Frontal cortex (tissue), 4 donors: Measurements from ENCODE around the gene RAB4B. TPM values are rescaled to one million over a fixed set of nuclear protein-coding genes. Genes with fewer than 3 reads are reported as not detected.
"Not testable (repeated sequence)": the region's sequence is repeated elsewhere in the genome, so short reads cannot be mapped to it uniquely, and the experiment has no call there.

ENCODE experiments used
- DNase-seq, 2 donors: peaks; one replicate each; pipeline ENCODE4 v3.0.0; 2012; ENCODE audit warnings: low spot score in 2 of 2
- FAIRE-seq: peaks from 2 replicates; lab custom pipeline; 2012; peaks lifted over from hg19 to GRCh38; lab: Jason Lieb, UNC
- total RNA-seq: library from RNA; depleted of rRNA; stranded (reverse); fragments of >200 nt; gene quantifications from one replicate; pipeline ENCODE4 v1.2.3, GENCODE V29; 2014
- donor health status: control.
- donor health status: control.
- donor health status: control.

The RAB4B gene
- total RNA-seq, 1 donor from 2014 or later, result 6.1 TPM

DNA sequence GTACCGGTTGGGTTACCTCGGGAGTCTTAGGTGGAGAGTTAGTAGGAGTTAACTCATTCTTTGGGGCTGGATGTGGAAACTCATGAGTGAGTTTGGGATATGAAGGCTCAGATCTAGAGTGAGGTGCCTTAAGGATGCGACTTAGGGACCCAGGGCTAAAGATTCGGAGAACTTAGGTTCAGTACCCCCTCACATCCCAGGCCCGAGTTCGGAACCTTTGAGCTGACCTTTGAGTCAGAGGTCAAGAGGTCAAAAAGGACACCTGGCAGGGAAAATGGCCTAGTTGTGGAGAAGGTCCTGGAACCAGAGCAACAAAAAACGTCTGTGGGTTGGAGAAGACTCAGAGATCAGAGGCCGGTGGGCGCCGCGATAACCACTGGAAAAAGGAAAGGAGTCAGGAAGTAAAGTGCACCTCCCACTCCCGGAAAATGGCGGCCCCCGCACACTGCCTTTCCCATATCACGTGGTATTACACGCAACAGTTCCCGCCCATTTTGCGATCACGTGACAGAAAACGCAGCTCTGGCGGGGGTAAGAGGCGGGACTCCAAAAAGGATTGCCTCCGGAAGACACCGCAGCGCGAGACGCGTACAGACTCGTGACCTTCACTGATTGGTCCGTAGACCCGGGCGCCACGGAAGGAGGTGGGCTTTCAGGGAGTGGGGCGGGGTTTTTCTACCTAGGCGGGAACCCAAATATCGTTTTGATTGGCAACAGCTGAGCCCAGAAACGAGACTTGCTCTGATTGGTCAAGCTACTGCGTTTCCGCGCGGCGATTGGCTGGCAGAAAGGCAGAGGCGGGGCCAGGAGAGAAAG lies 27.8 kb upstream of the RAB4B start, which contains the start of gene ACTMAP:
ACTMAP (minus strand) TSS at position 420 of the 816 bp plus-strand sequence. CDS start 674 bp downstream, outside the sequence.
- FAIRE-seq (peak; percentile 99), DNase-seq (peak; percentile 93 to 98)

DNA sequence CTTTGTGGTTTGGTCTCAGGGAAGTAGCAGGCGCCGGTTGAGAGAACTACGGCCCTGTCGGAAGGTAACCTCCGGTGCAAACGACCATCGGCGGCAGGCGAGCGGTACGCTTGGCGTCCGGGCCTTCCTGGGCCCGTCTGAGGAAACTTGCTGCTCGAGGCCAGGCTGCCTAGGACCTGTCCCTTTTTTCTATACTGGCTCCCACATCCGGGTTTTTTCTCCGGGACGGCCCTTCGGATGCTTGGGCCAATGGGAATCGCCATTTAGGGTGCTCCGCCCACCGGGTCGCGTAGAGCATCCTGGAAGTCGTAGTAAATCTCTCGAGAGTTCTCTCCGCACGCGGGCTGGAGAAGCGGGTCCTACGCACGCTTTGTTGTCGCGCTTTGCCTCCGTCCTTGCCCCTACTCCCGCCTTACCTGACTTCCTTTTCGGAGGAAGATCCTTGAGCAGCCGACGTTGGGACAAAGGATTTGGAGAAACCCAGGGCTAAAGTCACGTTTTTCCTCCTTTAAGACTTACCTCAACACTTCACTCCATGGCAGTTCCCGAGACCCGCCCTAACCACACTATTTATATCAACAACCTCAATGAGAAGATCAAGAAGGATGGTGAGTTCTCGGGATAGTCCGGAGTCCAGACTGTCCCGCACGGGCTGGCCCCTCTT lies 27.0 kb upstream of the RAB4B start, which contains the start of gene SNRPA:
SNRPA (plus strand) TSS at position 330 of the 664 bp plus-strand sequence; CDS start at position 536, 206 bp downstream.
- FAIRE-seq, result no peak
- DNase-seq, result peak; percentile 79 to 88

DNA sequence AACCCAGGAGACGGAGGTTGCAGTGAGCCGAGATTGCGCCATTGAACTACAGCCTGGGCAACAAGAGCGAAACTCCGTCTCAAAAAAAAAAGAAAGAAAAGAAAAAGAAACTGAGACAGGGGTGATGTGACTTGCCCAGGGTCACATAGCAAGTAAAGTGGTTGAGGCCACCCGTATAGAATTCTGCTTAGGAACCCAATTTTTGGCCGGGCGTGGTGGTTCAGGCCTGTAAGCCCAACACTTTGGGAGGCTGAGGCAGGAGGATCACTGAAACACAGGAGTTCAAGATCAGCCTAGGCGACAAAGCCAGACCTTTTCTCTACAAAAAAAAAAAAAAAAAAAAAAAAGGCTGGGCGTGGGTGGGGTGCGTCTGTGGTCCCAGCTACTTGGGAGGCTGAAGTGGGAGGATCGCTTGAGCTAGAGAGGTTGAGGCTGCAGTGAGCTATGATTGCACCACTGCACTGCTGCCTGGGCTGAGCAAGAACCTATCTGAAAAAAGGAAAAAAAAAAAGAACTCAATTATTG lies 25.7 kb upstream of the RAB4B start:
- no peak for DNase-seq
- no peak for FAIRE-seq

DNA sequence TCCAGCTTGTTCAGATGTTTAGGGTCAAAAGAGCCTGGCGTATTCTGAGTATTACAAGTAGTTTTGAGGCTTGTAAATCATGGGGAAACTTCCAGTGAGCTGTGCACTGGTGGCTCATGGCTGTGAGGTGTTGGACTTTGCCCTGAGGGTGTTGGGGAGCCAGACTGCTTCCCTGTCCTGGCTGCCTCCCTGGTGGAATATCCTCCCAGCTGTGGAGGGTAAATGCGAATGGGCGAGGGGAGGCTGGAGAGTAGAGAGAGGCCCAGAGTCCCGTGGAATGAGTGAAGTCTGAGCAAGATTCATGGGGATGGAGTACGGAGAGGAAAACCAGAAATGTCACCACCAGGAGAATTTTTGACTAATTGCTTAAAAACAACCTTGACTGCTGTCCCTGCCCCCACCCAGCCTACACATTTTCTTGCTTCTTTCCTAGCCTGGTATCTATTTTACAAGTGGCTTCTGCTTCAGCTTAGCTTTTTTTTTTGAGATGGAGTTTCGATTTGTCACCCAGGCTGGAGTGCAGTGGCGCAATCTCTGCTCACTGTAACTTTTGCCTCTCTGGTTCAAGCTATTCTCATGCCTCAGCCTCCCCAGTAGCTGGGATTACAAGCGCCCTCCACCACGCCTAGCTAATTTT lies 23.3 kb upstream of the RAB4B start:
- FAIRE-seq, result no peak

DNA sequence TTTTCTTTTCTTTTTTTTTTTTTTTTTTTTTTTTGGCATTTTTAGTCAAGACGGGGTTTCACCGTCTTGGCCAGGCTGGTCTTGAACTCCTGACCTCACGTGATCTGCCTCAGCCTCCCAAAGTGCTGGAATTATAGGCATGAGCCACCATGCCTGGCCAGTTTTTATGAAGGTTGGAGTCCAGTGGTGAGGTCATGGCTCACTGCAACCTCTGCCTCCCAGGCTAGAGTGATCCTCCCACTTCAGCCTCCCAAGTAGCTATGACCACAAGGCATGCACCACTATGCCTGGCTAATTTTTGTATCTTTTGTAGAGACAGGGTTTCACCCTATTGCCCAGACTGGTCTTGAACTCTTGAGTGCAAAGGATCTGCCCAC lies 22.8 kb upstream of the RAB4B start:
- DNase-seq (no peak), FAIRE-seq (no peak)

More for the DNA sequence above, 23.3 kb upstream of the RAB4B start:
- no peak for DNase-seq

DNA sequence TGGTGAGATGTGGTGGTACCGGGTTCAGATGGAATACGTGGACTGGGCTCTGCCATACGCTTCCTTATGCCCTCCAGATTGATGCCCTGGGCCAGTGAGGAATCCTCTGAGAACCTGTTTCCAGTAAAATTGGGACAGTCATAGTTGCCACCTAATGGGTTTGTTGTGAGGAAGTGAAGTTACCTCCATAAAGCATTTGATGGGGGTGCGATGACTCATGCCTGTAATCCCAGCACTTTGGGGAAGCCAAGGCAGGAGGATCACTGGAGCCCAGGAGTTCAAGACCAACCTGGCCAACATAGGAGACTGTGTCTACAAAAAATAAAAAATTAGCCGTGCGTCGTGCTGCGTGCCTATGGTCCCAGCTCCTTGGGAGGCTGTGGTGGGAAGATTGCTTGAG lies 22.3 kb upstream of the RAB4B start:
- DNase-seq (no peak), FAIRE-seq (no peak)

DNA sequence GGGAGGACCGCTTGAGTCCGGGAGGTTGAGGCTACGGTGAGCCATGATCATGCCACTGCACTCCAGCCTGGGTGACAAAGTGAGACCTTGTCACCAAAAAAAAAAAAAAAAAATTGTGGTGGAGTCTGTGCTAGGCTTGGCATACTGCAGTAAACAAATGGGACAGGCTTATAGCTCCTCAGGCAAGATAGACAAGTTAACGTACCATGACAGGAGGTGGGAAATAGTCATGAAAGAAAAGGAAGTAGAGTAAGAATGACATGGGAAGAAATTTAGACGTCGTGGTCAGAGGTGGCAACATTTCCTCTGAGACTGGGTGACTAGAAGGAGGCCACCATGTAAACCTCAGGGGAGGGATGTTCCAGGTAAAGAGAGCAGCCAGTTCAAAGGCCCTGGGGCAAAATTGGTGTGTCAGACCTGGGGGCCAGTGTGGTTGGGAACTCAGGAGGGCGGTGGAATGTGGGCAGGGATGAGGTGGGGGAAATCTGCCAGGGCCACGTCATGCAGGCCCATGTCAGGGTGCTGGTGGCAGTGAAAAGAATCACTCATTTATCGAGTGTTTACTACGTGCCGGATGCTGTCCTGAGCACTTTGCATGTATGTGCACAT lies 21.4 kb upstream of the RAB4B start:
- FAIRE-seq, result no peak
- no peak for DNase-seq

DNA sequence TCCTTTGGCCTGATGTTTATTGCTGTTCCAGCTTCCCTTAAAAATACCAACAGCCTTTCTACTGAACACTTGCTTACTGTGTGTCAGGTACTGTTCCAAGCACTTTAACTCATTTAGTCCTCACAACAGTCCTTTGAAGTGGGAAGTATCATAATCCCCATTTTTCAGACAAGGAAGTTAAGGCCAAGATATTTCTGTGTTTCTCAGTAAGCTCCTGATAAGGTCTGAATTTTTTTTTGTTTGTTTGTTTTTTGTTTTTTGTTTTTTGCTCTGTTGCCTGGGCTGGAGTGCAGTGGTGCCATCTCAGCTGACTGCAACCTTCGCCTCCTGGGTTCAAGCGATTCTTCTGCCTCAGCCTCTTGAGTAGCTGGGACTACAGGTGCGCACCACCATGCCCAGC lies 19.6 kb upstream of the RAB4B start:
- FAIRE-seq (no peak), DNase-seq (no peak)

DNA sequence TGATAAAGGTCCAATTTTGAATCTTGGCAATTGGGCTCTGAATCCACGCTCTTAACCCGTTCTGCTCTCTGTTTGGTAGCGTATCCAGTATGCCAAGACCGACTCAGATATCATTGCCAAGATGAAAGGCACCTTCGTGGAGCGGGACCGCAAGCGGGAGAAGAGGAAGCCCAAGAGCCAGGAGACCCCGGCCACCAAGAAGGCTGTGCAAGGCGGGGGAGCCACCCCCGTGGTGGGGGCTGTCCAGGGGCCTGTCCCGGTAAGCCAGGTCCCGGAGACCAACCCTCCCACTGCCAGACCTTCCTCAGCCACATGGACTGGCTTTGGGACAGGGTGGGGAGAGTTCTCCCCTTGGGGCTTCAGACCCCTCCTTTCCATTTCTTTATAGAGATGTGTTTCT lies 18.7 kb upstream of the RAB4B start:
- FAIRE-seq, result no peak
- no peak for DNase-seq

DNA sequence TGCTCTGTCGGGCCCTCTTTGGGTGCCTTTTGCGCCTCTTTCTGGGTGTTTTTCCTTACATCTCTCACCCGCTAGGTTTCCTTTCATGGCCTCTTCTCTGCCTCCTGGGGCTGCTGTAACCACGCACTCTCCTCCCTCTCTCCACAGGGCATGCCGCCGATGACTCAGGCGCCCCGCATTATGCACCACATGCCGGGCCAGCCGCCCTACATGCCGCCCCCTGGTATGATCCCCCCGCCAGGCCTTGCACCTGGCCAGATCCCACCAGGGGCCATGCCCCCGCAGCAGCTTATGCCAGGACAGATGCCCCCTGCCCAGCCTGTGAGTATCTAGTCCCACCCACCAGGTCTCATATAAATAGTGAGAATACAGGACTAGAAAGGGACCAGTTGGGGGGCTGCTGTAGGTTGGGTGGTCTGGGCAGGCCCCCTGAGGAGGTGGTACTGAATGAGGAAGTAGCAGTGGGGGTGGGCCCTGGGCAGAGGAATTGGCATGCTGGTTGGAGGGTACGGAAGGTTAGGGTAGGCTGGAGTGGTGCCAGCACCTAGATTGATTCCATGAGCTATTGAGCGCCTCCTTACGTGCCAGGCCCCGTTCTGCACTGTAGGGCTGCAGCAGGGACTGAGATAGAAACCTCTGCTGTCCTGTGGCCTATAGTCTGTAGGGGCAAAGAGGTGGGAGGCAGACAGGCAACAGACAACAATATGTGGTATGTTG lies 15.1 kb upstream of the RAB4B start:
- FAIRE-seq (no peak), DNase-seq (no peak)

DNA sequence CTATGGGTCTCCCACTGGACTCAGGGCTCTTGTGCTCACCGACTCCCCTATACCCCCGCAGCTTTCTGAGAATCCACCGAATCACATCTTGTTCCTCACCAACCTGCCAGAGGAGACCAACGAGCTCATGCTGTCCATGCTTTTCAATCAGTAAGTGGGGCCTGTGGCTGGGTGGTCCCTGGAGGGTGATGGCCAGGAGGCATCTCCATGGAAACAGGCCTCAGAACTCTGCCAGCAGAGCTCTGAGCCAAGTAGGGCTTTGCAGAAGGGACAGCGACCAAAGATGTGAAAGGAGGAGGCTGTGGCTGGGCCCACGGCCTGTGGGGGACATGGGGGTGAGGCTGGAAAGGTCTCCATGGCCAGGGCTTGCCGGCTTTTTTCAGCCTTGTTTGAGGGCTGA lies 14.5 kb upstream of the RAB4B start:
- FAIRE-seq (no peak), DNase-seq (no peak)

DNA sequence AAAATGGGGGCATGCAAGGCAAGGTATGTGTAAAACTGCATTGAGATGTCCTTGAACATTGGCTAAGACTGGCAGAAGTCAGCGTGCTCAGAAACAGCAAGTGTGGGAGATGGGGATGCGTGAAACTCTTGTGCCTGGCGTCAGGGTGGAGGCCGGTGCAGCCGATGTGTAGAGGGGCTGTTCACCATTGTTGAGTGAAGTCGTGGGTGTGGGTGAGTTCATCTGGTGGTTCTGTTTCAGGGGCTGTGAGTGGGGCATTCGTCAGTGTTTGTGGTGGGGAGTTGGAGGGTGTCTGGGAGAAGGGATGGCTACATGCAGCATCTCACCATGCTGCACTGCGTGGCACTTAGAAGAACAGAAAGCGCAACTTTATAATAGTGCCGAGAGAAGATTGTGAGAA lies 14.1 kb upstream of the RAB4B start:
- FAIRE-seq (no peak), DNase-seq (no peak)

DNA sequence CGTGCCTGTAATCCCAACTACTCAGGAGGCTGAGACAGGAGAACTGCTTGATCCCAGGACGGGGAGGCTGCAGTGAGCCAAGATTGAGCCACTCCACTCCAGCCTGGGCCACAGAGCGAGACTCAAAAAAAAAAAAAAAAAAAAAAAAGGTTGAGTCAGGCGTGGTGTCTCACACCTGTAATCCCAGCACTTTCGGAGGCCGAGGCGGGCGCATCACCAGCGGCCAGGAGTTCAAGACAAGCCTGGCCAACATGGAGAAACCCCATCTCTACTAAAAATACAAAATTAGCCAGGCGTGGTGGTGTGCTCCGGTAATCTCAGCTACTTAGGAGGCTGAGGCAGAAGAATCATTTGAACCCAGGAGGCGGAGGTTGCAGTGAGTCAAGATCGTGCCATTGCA lies 11.7 kb upstream of the RAB4B start:
- FAIRE-seq, DNase-seq: not testable (repeated sequence)

DNA sequence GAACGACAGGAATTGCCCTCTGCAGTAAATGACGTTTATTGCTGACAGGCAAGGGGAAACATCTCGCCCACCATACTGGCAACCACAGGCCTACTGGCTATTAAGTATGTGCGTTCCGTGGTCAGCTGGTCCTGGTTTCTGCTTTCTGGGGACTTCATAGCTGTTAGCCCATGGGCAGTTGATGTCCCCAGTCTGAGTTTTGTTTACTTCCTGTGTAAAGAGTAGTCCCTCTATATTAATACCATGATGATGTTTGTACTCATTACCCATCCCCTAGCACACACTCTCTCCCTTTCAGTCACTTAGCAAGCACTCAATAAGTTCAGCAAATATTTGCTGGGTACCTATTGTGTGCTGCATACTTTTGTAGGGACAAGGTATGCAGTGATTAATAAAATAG lies 9.2 kb upstream of the RAB4B start:
- DNase-seq, result no peak
- no peak for FAIRE-seq

DNA sequence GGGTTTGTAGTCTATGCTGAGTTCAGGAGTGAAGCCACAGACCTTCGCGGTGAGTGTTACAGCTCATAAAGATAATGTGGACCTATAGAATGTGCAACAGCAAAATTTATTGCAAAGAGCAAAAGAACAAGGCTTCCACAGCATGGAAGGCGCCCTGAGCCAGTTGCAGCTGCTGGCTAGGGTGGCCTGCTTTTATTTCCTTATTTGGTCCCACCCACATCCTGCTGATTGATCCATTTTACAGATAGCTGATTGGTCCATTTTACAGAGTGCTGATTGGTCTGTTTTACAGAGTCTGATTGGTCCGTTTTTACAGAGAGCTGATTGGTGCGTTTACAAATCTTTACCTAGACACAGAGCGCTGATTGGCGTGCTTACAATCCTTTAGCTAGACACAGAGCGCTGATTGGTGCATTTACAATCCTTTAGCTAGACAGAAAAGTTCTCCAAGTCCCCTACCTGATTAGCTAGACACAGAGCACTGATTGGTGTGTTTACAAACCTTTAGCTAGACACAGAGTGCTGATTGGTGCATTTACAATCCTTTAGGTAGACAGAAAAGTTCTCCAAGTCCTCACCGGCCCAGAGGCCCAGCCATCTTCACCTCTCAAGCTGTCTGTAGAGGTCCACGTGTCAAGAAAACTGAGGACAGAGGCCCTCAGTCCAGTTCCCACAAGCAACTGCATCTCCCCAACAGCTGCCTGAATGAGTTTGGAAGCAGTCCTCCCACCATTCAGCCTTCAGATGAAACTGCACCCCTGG lies 6.8 kb upstream of the RAB4B start:
- not testable (repeated sequence) for DNase-seq, FAIRE-seq

DNA sequence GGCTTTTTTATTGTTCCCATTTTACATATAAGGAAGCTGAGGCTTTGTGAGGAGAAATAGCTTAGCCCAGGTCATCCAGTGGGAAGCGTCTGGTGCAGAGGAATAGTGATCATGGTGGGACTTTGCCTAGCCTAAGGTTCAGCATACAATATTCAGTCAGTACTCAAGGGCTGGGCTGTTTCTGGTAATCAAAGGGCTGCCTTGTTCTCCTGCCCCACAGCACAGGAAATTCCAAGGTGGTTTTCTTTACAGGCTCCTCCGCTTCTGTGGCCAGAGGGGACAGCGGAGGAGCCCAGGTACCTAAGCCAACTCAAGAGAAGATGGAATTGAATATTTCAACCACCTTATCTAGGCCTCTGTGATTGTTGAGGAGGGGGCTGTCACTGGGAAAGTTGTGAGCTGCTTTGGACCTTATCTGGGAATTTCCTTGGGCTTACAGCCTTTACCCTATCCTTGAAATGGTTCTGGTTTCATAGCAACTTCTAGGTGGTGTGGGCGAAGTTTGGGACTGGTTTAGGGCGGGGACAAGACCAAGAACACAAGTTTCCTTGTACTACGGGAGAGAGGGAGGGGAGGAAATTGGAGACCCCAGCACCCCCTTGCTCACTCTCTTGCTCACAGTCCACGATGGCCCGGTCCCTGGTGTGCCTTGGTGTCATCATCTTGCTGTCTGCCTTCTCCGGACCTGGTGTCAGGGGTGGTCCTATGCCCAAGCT lies 3.0 kb upstream of the RAB4B start, which contains the start of gene MIA:
MIA (plus strand) TSS at position 606 of the 716 bp plus-strand sequence; CDS start at position 628, 22 bp downstream.
- FAIRE-seq, result no peak
- no peak for DNase-seq

DNA sequence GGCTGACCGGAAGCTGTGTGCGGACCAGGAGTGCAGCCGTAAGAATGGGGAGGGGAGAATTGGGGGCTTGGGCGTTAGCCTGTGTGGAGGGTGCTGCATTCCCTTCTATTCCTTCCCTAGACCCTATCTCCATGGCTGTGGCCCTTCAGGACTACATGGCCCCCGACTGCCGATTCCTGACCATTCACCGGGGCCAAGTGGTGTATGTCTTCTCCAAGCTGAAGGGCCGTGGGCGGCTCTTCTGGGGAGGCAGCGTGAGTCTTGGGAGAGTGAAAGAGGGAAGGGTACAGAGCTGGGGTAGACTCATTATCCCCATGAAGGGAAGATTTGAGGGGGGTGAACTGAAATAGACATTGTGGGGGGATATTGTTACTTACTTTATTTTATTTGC lies 2.4 kb upstream of the RAB4B start:
- FAIRE-seq (no peak), DNase-seq (no peak)

DNA sequence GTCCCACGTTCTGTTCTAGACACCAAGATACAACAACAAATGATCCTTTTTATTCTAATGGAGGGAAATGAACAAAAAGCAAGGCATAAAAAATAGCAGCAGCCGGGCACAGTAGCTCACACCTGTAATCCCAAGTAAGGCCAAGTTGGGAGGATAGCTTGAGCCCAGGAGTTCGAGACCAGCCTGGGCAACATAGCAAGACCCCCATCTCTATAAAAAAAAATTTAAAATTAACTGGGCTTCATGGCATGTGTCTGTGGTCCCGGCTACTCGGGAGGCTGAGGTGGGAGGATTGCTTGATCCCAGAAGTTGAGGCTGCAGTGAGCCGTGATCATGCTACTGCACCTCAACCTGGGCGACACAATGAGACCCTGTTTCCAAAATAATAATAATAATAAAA lies 1.7 kb upstream of the RAB4B start:
- FAIRE-seq, result no peak
- no peak for DNase-seq
